Endothelial cell of umbilical vein (primary cell): Measurements from ENCODE around the gene PM20D1. TPM values are rescaled to one million over a fixed set of nuclear protein-coding genes. Genes with fewer than 3 reads are reported as not detected.

ENCODE experiments used
- BruUV-seq: library from RNA; stranded (reverse); fragments of 400-500 nt; replicated peaks from 2 replicates; lab custom pipeline; 2021; lab: Mats Ljungman, UMichigan
- CTCF ChIA-PET: fragments of 300-600, 350-600 bp; sonication (Branson Sonifier 250); formaldehyde crosslinking; loops from one replicate; lab custom pipeline; 2021; ENCODE audit warnings: antibody characterized with exemption, inconsistent platforms; lab: Charles Lee
- POLR2A ChIA-PET: fragments of 300-600, 350-600 bp; sonication (Branson Sonifier 250); formaldehyde crosslinking; loops from one replicate; lab custom pipeline; 2021; ENCODE audit warnings: antibody characterized with exemption, inconsistent platforms; lab: Charles Lee
- DNase-seq: peaks from one replicate; pipeline ENCODE4 v3.0.0-alpha.2; 2011; ENCODE audit warnings: low read depth, low spot score
- FAIRE-seq: peaks from 2 replicates; lab custom pipeline; 2011; peaks lifted over from hg19 to GRCh38; lab: Jason Lieb, UNC
- H2AFZ ChIP-seq: 2 replicates; pipeline ENCODE4 v1.6.0; 2012; ENCODE audit warnings: low read depth, low read length, control low read depth, inconsistent platforms
- H3K27ac ChIP-seq: 2 replicates; pipeline ENCODE4 v1.5.1; 2011; ENCODE audit warnings: low read depth, mild to moderate bottlenecking, control low read depth, low read length, moderate library complexity; ENCODE audit not compliant: insufficient read depth
- H3K27me3 ChIP-seq, 2 experiments: 2 replicates each; pipeline versions ENCODE4 v1.6.0 to v1.6.1; 2011; ENCODE audit warnings: low read length in 2 of 2, mixed read lengths in 1 of 2; ENCODE audit not compliant: control insufficient read depth in 2 of 2, insufficient read depth in 2 of 2
- H3K36me3 ChIP-seq, 2 experiments: 2 replicates in 1 of 2; 3 replicates in 1 of 2; pipeline ENCODE4 v1.5.1; 2011; ENCODE audit warnings: low read length in 2 of 2, mild to moderate bottlenecking in 1 of 2, moderate library complexity in 1 of 2; ENCODE audit not compliant: control insufficient read depth in 2 of 2, insufficient read depth in 2 of 2; ENCODE audit errors: extremely low read depth in 1 of 2
- H3K4me1 ChIP-seq: 3 replicates; pipeline ENCODE4 v1.5.1; 2011; ENCODE audit warnings: mild to moderate bottlenecking, low read length; ENCODE audit not compliant: control insufficient read depth, insufficient read depth; ENCODE audit errors: extremely low read depth
- H3K4me2 ChIP-seq: 2 replicates; pipeline ENCODE4 v1.6.1; 2011; ENCODE audit warnings: low read length, control low read depth, mixed read lengths; ENCODE audit not compliant: insufficient read depth
- H3K4me3 ChIP-seq, 3 experiments: fragments of 200-600 bp in 1 of 3; sonication (generic), shearing (Covaris generic) in 1 of 3; replicated peaks in 1 of 3; 2 replicates each; pipeline ENCODE4 v1.5.1; 2011 to 2016; ENCODE audit warnings: control low read depth in 3 of 3, low read length in 3 of 3, mild to moderate bottlenecking in 2 of 3, inconsistent platforms in 1 of 3, low read depth in 1 of 3, moderate library complexity in 1 of 3; ENCODE audit not compliant: insufficient read depth in 1 of 3
- H3K79me2 ChIP-seq: 2 replicates; pipeline ENCODE4 v1.6.0; 2012; ENCODE audit warnings: low read length, inconsistent platforms; ENCODE audit not compliant: control insufficient read depth, insufficient read depth
- H3K9ac ChIP-seq: replicated peaks from 2 replicates; pipeline ENCODE3; 2011; ENCODE audit warnings: low read length, control low read depth; ENCODE audit not compliant: insufficient read depth; ENCODE audit errors: extremely low read depth
- H3K9me1 ChIP-seq: replicated peaks from 3 replicates; pipeline ENCODE4 v1.6.0; 2011; ENCODE audit warnings: mild to moderate bottlenecking, low read length; ENCODE audit not compliant: control insufficient read depth, insufficient read depth; ENCODE audit errors: extremely low read depth
- H3K9me3 ChIP-seq: replicated peaks from 2 replicates; pipeline ENCODE4 v1.5.1; 2012; ENCODE audit warnings: low read length, inconsistent platforms; ENCODE audit not compliant: control insufficient read depth, insufficient read depth
- H4K20me1 ChIP-seq: replicated peaks from 2 replicates; pipeline ENCODE3; 2011; ENCODE audit warnings: mild to moderate bottlenecking, low read length; ENCODE audit not compliant: control insufficient read depth, insufficient read depth; ENCODE audit errors: extremely low read depth
- EZH2 ChIP-seq: IDR thresholded peaks from 2 replicates; pipeline ENCODE4 v1.6.1; 2012; ENCODE audit warnings: borderline replicate concordance, low read depth, mild to moderate bottlenecking, moderate library complexity, low read length, inconsistent platforms; ENCODE audit not compliant: severe bottlenecking
- FOS ChIP-seq: IDR thresholded peaks from 2 replicates; pipeline ENCODE4 v1.6.1; 2011; ENCODE audit warnings: mild to moderate bottlenecking, low read length, moderate library complexity, borderline replicate concordance; ENCODE audit not compliant: insufficient read depth
- GATA2 ChIP-seq: IDR thresholded peaks from 2 replicates; pipeline ENCODE4 v1.7.0; 2011; ENCODE audit warnings: low read depth, mild to moderate bottlenecking, moderate library complexity, mixed read lengths, low read length; ENCODE audit not compliant: insufficient read length, insufficient read depth
- JUN ChIP-seq: IDR thresholded peaks from 2 replicates; pipeline ENCODE4 v1.6.1; 2011; ENCODE audit warnings: borderline replicate concordance, low read depth; ENCODE audit not compliant: insufficient read length, insufficient read depth
- MYC ChIP-seq: IDR thresholded peaks from one replicate; pipeline ENCODE4 v1.6.1; 2011; ENCODE audit warnings: mild to moderate bottlenecking, low read depth, low read length
- POLR2A ChIP-seq: IDR thresholded peaks from 2 replicates; pipeline ENCODE4 v1.6.1; 2012; ENCODE audit warnings: low read depth, mild to moderate bottlenecking, control low read depth, low read length
- POLR2AphosphoS5 ChIP-seq: IDR thresholded peaks from 2 replicates; pipeline ENCODE4 v1.6.1; 2012; ENCODE audit warnings: low read depth, mild to moderate bottlenecking, control low read depth, low read length, moderate library complexity; ENCODE audit not compliant: insufficient read depth
- dilution Hi-C: fragments of 300-500 bp; cut with MboI; formaldehyde crosslinking; loops from one replicate; pipeline ENCODE4 v1.15.0; 2019; ENCODE audit warnings: low sequenced_read_pairs; ENCODE audit not compliant: extremely low pct_ligation_motif_present
- intact Hi-C: fragments of 100-400 bp; cut with micrococcal nuclease; formaldehyde crosslinking; loops from one replicate; pipeline ENCODE4 v1.10.0; 2022
- polyA plus RNA-seq, 4 experiments: library from polyadenylated mRNA; depleted of rRNA in 3 of 4; stranded (reverse) in 3 of 4; unstranded in 1 of 4; fragments of >200 nt; gene quantifications; 2 replicates each; pipeline versions ENCODE4 v1.2.1 to v1.2.3, GENCODE V29; 2011 to 2012; ENCODE audit warnings: missing spikeins in 1 of 4
- total RNA-seq: library from RNA; stranded (reverse); gene quantifications from 2 replicates; pipeline ENCODE4 v1.2.3, GENCODE V29; 2021
- TF ChIP-seq, protein P1 (sequence below): IDR thresholded peaks from 2 replicates; pipeline ENCODE4 v1.6.1; 2011; ENCODE audit not compliant: insufficient read depth, insufficient read length
- TF ChIP-seq, protein P2 (sequence below), 2 donors: IDR thresholded peaks; 1 replicate in 1 of 2; 2 replicates in 1 of 2; pipeline ENCODE4 v1.5.1; 2011; ENCODE audit warnings: low read length in 2 of 2, mild to moderate bottlenecking in 2 of 2, moderate library complexity in 2 of 2, control low read depth in 1 of 2, inconsistent platforms in 1 of 2, low read depth in 1 of 2; ENCODE audit not compliant: insufficient read depth in 1 of 2; ENCODE audit errors: extremely low read depth in 1 of 2

PM20D1 gene
- total and polyA plus RNA-seq, 2 donors (not counting 3 experiments of a cell fraction or from before 2014, with no cell fraction given), result 0.11 TPM; not detected in 1

DNA sequence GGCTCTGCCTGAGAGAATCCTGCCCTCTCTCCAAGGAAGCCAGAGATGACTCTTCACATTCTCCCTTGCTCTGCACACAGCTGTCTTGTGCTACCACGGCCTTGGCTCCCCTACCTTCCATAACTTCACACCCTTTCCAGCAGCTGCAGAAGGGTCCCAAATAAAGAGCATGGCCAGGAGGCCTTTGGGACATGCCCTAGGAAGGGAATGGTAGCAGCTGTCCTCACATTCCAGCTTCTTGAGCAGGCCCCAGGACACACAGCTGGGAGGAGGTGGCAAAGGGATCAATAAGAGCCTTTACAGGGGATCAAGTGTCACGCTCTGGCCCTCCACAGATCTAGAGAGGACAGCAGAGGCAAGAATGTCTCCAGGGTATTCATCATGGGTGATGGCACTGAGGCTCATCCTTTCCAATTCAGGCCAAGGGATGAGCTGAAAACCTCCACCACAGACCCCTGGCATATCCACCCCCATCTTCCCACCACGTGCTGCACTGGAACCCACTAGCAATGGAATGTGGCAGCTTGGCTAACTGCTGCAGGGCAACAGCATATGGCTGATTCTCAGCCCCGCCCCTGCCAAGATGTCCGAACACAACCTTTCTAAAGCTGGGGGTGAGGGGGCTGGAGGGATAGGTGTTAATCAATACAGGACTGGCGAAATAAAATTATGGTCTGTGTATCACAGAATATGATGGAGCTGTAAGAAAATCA is 56.8 kb downstream of the PM20D1 start:
- TF ChIP-seq JUN (no peak), GATA2 (no peak), POLR2A (no peak), POLR2AphosphoS5 (no peak), MYC (no peak), EZH2 (no peak), FOS (no peak)
- TF ChIP-seq, protein P1, sequence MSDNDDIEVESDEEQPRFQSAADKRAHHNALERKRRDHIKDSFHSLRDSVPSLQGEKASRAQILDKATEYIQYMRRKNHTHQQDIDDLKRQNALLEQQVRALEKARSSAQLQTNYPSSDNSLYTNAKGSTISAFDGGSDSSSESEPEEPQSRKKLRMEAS, result no peak
- TF ChIP-seq, protein P2, sequence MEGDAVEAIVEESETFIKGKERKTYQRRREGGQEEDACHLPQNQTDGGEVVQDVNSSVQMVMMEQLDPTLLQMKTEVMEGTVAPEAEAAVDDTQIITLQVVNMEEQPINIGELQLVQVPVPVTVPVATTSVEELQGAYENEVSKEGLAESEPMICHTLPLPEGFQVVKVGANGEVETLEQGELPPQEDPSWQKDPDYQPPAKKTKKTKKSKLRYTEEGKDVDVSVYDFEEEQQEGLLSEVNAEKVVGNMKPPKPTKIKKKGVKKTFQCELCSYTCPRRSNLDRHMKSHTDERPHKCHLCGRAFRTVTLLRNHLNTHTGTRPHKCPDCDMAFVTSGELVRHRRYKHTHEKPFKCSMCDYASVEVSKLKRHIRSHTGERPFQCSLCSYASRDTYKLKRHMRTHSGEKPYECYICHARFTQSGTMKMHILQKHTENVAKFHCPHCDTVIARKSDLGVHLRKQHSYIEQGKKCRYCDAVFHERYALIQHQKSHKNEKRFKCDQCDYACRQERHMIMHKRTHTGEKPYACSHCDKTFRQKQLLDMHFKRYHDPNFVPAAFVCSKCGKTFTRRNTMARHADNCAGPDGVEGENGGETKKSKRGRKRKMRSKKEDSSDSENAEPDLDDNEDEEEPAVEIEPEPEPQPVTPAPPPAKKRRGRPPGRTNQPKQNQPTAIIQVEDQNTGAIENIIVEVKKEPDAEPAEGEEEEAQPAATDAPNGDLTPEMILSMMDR (IDR thresholded peaks at IDR 0.05; ENCODE audit: extremely low read depth in 1 of 2, insufficient read depth in 1 of 2, low read depth in 1 of 2, low read length in 2 of 2), result no peak
- dilution Hi-C loops (no loop called here), intact Hi-C loops (loop anchor here (2.0 to 5.0 kb wide), 2 partner anchors 38 to 314 kb away; no protein-coding TSS in a partner anchor)
- no peak for FAIRE-seq
- CTCF ChIA-PET, result interaction anchor here (0.6 to 12.5 kb wide), 16 partner anchors 9 to 313 kb away, joined by 3 to 403 read pairs (median 8); partner anchors contain the start of genes RAB29 and SLC41A1
- Histone ChIP-seq H3K79me2 (no peaks in the 10 kb centered on the region), H3K4me1 (no peaks in the 10 kb centered on the region), H3K36me3 (peaks cover 0 to 15% of the 10 kb centered on the region in 2 experiments), H3K9ac (no peak overlapping the region), H4K20me1 (no peaks in the 10 kb centered on the region), H3K9me1 (no peaks in the 10 kb centered on the region), H3K4me3 (no peak overlapping the region), H2AFZ (no peak overlapping the region), H3K4me2 (no peak overlapping the region), H3K27me3 (no peaks in the 10 kb centered on the region), H3K27ac (no peak overlapping the region), H3K9me3 (no peaks in the 10 kb centered on the region)
- no TSS peak for BruUV-seq
- POLR2A ChIA-PET, result no interaction called here
- no peak for DNase-seq
